HG03378 (cell line): Measurements from ENCODE around the gene TEX261.
A peak's percentile ranks its signal among the peaks of the same experiment; 100 is the strongest.
"Not testable (repeated sequence)": the region's sequence is repeated elsewhere in the genome, so short reads cannot be mapped to it uniquely, and the experiment has no call there.

Experiments used
- ATAC-seq: cut with Tn5 transposase; IDR thresholded peaks from one replicate; pipeline ENCODE4 v1.9.1; 2021; ENCODE audit warnings: mild to moderate bottlenecking, moderate library complexity; ENCODE audit not compliant: unreplicated experiment

Gene TEX261

DNA sequence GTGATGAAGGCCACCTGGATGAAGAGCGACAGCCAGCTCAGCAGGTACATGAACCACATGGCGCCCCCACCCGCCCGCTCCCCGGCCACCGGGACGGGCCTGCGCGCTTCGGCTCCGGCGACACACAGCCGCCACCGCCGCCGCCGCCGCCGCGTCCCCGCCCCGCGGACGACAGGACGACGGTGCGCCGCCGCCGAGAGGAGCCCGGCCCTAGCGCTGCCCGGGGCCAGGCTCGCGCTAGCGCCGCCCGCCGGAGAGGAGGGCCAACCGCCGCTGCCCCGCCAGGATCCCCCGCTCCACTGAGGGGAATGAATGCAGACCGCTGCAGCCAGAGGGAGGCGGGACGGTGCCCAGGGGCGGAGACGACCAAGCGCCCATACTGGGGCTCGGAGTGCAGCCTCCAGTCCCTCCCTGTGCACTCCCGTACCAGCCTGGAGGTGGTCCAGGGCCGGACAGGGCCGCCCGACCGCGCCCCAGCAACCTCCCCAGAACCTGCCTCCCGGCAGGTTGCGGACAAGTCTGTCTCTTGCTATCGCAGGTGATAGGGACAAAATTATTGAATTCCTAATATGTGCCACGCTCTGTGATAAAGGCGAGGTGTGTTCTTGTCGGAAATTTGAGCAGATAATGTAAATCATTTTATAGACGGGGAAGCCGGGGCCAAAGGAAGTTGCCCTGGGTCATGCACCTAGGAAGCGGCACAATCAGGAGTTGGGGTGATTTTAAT is at the start of gene TEX261:
Gene TEX261, minus strand, starts transcription at position 175 of the 727 bp plus-strand sequence. Its CDS starts 116 bp downstream, at position 59.
- ATAC-seq = peak; percentile 81

DNA sequence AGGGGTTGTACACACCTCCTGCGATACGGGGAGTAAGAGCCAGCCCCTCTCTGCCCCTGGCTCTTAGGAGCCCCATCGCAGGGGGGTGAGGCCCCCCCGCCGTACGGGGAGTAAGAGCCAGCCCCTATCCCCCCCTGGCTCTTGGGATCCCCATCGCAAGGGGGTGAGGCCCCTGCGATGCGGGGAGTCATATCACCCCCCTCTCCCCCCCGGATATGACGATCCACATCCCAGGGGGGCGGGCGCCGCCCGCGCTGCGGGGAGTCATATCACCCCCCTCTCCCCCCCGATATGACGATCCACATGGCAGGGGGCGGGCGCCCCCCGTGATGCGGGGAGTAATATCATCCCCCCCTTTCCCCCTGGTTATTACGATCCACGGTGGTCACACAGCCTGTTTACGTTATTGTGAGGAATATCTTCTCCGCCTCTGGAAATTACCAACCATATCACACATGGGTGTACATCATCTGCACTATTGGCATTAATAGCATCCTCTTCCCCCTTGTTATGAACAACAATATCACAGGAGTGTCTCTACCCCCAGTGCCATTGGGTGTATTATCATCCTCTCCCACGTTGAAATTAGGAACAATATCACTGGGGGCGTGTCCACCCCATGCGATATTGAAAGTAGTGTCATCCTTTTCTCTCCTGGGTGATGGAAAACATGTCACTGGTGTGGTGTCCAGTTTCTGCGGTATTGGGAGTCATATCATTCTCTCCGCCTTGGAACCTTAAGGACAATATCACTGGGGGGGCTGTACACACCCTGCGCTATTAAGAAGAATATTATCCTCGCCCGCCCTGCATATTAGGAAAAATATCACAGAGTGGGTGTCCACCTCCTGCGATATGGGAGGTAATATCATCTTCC is 49.1 kb upstream of the TEX261 start:
- no peak for ATAC-seq

DNA sequence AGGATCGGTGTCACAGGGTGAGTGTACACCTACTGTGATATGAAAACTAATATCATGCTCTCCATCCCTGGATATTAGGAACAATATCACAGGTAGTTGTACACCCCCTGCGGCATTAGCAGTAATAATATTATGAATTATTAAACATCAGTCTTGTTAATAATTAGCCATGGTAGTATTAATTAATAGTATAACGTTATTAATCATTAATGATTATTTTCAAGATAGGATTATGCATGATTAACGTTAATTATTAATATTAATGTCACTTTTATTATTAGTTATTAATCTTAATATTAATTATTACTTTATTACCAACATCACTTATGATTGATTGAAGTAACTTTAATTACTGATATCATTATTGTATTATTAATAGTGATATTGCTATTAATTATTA is 47.6 kb upstream of the TEX261 start:
- no peak for ATAC-seq

DNA sequence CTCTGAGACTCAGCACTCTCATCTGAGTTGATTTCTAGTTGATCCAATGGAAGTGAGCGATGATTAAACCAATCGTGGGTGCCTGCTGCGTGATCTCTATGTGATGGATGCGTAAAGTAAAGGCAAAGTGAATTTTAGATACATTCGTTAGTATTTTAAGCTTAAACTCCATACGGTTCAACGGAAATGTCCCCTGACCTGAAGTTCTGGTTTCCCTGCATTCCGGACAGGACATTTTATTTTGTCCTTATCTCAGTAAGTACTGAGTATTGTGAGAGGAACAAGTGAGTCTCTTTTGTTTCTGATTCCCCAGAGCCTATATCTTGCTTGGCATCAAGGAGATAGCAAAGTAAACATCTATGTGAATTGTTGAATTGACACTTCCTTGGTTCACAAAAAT is 41.6 kb upstream of the TEX261 start:
- ATAC-seq = not testable (repeated sequence)

DNA sequence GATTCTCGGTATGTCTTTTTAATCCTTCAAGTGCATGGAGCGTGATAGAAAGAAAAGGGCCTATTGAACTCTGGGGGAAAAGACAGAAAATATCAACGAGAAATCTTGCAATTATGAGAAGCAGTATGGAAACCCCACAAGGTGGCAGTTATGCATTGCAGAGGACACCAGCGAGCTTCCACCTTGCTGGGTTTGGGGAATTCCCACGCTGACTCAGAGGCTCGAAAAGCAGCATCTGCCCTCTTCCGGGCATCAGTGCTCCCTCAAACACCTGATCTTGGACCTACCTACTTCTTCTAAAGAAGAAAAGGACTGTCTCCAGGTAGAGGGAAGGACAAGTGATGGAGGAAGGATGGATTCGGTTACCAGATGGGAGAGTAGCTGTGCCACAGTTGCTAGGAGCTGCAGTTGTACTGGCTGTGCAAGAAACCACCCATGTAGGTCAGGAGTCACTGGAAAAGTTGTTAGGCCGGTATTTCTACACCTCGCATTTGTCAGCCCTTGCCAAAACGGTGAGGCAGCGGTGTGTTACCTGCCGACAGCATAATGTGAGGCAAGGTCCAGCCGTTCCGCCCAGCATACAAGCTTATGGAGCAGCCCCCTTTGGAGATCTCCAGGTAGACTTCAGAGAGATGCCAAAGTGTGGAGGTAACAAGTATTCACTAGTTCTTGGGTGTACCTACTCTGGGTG is 29.0 kb upstream of the TEX261 start:
- ATAC-seq = not testable (repeated sequence)

- ATAC-seq = not testable (repeated sequence)
Observed at GRCh38 chr2:71021394-71021793, 26.7 kb upstream of the TEX261 start.

DNA sequence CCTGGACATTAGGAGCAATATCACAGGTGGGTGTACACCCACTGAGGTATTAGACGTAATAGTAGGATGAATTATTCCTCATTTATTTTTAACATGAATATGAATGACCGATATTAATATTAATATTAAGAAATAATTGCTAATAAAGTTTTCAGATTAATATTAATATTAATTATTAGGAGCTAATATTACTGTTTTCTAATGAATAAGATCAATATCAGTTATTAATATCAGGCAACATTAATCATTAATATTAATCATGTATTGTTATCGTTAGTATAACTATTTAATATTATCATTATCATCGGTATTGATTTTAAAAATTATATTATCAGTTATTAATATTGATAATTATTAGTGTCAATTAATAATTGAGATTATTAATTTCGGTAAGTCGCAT is 25.3 kb upstream of the TEX261 start:
- not testable (repeated sequence) for ATAC-seq

GRCh38 chr2:71018625-71019024 is 24.0 kb upstream of the TEX261 start:
- no peak for ATAC-seq

GRCh38 chr2:71011786-71012185 is 17.1 kb upstream of the TEX261 start:
- not testable (repeated sequence) for ATAC-seq

GRCh38 chr2:71008342-71008741 is 13.7 kb upstream of the TEX261 start:
- no peak for ATAC-seq

DNA sequence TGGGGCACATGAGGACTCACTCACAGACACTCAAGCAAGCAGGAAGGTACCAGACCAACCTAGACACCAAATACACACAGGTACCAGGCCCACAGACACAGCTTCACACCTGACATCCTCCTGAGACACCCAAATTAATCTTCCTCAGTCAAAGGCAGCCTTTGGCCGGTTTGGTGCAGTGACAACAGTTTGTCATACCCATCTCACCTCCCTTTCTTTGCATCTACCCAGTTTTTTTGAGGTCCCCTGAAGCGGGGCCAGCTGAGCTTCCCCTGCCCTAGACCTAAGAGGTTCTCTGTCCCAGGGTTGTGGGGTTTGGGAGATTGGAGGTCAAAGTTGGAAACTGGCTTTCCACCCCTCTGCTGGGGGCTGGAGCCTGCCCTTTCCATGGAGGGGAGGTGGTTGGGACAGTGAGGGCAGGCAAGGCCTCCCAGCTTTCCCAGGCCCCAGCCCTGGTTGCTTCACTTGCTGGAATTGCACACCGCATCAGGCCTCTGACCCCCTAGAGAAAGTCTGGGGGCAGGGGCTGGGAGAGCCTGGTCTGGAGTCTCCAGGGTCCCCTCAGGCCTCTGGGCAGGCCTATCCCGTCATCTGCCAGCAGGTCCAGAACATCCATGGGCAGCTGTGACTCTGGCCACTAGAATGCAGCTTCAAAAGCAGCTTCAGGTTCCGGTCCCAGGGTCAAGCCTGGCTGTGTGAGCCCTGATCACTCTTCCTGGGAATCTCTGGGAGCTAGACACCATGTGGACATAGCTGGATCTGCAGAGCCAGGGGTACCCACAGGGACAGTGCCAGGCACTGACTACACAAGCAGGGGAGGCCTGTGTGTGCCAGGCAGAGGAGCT is 12.5 kb upstream of the TEX261 start:
- ATAC-seq = no peak

DNA sequence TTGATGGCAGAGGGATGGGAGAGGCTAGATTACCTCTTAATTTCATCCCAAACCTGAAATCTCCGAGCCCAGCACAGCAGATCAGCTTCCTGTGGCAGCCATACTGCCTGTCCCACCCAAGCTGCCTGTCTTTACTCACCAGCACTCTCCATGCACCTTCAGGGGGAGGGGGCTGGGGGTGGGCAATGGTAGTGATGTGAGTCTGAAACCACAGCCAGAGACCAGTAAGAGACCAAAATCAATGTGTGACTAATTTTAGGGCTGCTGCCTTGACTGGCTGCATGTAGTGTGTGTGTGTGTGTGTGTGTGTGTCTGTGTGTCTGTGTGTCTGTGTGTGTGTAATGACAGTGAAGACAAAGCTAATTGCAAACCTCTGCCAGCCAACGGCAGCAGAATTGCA is 11.7 kb upstream of the TEX261 start:
- no peak for ATAC-seq

DNA sequence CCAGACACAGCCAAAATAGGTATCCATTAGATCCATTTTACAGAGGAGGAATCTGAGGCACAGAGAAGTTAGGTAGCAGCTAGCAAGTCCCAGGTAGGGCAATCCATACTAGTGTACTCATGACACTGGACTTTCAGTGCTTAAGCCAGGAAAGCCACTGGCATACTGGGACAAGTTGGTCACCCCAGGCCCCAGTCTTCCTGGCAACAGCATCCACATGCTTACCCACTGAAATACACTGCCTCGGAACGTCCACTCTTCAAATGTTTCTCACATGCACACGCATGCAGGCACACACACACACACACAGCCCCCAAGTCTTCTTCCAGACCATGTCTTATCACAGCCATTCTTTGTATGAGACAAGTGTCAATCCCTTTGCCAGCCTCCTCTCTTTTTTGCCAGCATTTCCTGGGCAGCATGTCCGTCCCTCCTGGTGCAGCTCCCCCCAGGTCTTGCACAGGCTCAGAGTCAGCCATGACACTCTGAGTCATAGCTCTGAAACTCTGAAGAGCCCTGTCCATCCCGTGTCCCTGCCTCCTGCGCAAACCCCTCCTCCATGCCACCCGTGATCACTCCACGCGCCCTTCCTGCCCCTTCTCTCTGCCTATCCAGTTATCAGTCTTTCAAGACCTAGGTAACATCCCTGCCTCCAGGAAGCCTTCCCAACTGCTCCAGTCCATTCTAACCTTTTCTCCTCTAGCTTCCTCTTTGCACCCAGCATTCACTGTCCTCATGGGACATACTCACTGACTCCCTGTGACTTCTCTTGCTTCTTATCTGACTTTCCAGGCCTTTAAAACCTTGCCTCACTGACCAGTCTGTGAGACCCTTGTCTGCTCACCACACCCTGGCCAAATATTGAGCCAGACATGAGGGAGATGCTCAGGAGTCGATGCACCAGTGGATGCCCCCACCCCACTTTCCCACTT is 10.9 kb upstream of the TEX261 start:
- no peak for ATAC-seq

- no peak for ATAC-seq
Observed at GRCh38 chr2:71004857-71005256, 10.2 kb upstream of the TEX261 start.

GRCh38 chr2:71003966-71004755 is 9.5 kb upstream of the TEX261 start:
- ATAC-seq = no peak

DNA sequence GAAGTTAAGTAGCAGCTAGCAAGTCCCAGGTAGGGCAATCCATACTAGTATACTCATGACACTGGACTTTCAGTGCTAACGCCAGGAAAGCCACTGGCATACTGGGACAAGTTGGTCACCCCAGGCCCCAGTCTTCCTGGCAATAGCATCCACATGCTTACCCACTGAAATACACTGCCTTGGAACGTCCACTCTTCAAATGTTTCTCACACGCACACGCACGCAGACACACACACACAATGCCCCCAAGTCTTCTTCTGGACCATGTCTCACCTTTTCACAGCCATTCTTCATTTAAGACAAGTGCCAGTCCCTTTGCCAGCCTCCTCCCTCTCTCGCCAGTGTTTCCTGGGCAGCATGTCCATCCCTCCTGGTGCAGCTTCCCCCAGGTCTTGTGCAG is 8.7 kb upstream of the TEX261 start:
- ATAC-seq = no peak

GRCh38 chr2:71001981-71002570 is 7.4 kb upstream of the TEX261 start:
- no peak for ATAC-seq

GRCh38 chr2:71001592-71001927 is 6.9 kb upstream of the TEX261 start:
- no peak for ATAC-seq
